WTC11 (cell line): ENCODE results near the gene SMIM38. TPM values are rescaled to one million over a fixed set of nuclear protein-coding genes. Genes with fewer than 3 reads are reported as not detected.

Experiments
- ATAC-seq: fragments of 200-7000 bp; cut with Tn5 transposase; 2 replicates; pipeline ENCODE4 v1.10.0; 2021; ENCODE audit warnings: mild to moderate bottlenecking, moderate library complexity
- CTCF ChIA-PET: fragments of 300-600 bp; sonication (Branson Sonifier 250); formaldehyde crosslinking; loops from one replicate; lab custom pipeline; 2021; ENCODE audit warnings: antibody characterized with exemption; lab: Charles Lee
- POLR2A ChIA-PET: fragments of 350-600 bp; sonication (Branson Sonifier 250); formaldehyde crosslinking; loops from one replicate; lab custom pipeline; 2021; ENCODE audit warnings: antibody characterized with exemption; lab: Charles Lee
- DNase-seq: peaks from one replicate; pipeline ENCODE4 v3.0.0; 2021; ENCODE audit warnings: low spot score
- H3K27ac Mint-ChIP-seq: 2 replicates; pipeline ENCODE4 v1.8.0; 2021; ENCODE audit warnings: mixed read lengths
- H3K27me3 Mint-ChIP-seq: 2 replicates; pipeline ENCODE4 v1.8.0; 2021; ENCODE audit warnings: low read depth, mild to moderate bottlenecking, moderate library complexity, mixed read lengths
- H3K36me3 Mint-ChIP-seq: 2 replicates; pipeline ENCODE4 v1.8.0; 2021; ENCODE audit warnings: mixed read lengths
- H3K4me1 Mint-ChIP-seq: 2 replicates; pipeline ENCODE4 v1.8.0; 2022; ENCODE audit warnings: mixed read lengths
- H3K4me3 Mint-ChIP-seq: 2 replicates; pipeline ENCODE4 v1.8.0; 2021; ENCODE audit warnings: mild to moderate bottlenecking, moderate library complexity, mixed read lengths
- H3K9me3 Mint-ChIP-seq: 2 replicates; pipeline ENCODE4 v1.8.0; 2021; ENCODE audit warnings: mixed read lengths
- AFF4 ChIP-seq: sonication (generic); formaldehyde crosslinking; IDR thresholded peaks from 2 replicates; pipeline ENCODE4 v1.8.1; 2023; ENCODE audit warnings: mild to moderate bottlenecking, missing genetic modification reagents, borderline replicate concordance
- CREB1 ChIP-seq: sonication (generic); formaldehyde crosslinking; IDR thresholded peaks from 2 replicates; pipeline ENCODE4 v1.8.0; 2023; ENCODE audit warnings: mild to moderate bottlenecking, missing genetic modification reagents
- ELF4 ChIP-seq: sonication (generic); formaldehyde crosslinking; IDR thresholded peaks from 2 replicates; pipeline ENCODE4 v1.8.1; 2022; ENCODE audit warnings: low read depth, mild to moderate bottlenecking, moderate library complexity, missing genetic modification reagents
- FOXP4 ChIP-seq: sonication (generic); formaldehyde crosslinking; IDR thresholded peaks from 2 replicates; pipeline ENCODE4 v1.8.0; 2022; ENCODE audit warnings: mild to moderate bottlenecking, missing genetic modification reagents
- HMGXB4 ChIP-seq: sonication (generic); formaldehyde crosslinking; IDR thresholded peaks from 2 replicates; pipeline ENCODE4 v1.8.1; 2023; ENCODE audit warnings: mild to moderate bottlenecking, moderate library complexity, missing genetic modification reagents
- JAZF1 ChIP-seq: fragments of 250-450 bp; sonication (Bioruptor Pico); IDR thresholded peaks from 2 replicates; pipeline ENCODE4 v1.9.0; 2021; ENCODE audit warnings: moderate library complexity, mild to moderate bottlenecking, inconsistent platforms
- JUN ChIP-seq: sonication (generic); formaldehyde crosslinking; IDR thresholded peaks from 2 replicates; pipeline ENCODE4 v1.8.0; 2023; ENCODE audit warnings: mild to moderate bottlenecking, missing genetic modification reagents
- NFE2L1 ChIP-seq: sonication (generic); formaldehyde crosslinking; IDR thresholded peaks from 2 replicates; pipeline ENCODE4 v1.8.1; 2023; ENCODE audit warnings: missing genetic modification reagents
- NFYB ChIP-seq: sonication (generic); formaldehyde crosslinking; conservative IDR thresholded peaks from 2 replicates; pipeline ENCODE4 v1.8.0; 2022; ENCODE audit warnings: low read depth, missing genetic modification reagents
- PREB ChIP-seq: sonication (generic); formaldehyde crosslinking; IDR thresholded peaks from 2 replicates; pipeline ENCODE4 v1.8.1; 2022; ENCODE audit warnings: mild to moderate bottlenecking, missing genetic modification reagents, moderate library complexity, borderline replicate concordance
- RORB ChIP-seq: fragments of 250-450 bp; sonication (Bioruptor Pico); IDR thresholded peaks from 2 replicates; pipeline ENCODE4 v1.9.0; 2021; ENCODE audit warnings: mild to moderate bottlenecking
- TCF7 ChIP-seq: sonication (generic); formaldehyde crosslinking; IDR thresholded peaks from 2 replicates; pipeline ENCODE4 v1.8.0; 2022; ENCODE audit warnings: mild to moderate bottlenecking, low read depth, missing genetic modification reagents, moderate library complexity
- ZMAT4 ChIP-seq: fragments of 250-450 bp; sonication (Bioruptor Pico); IDR thresholded peaks from 2 replicates; pipeline ENCODE4 v1.9.0; 2021; ENCODE audit warnings: mild to moderate bottlenecking
- ZNF121 ChIP-seq: sonication (generic); formaldehyde crosslinking; IDR thresholded peaks from 2 replicates; pipeline ENCODE4 v1.8.0; 2023; ENCODE audit warnings: missing genetic modification reagents
- ZNF232 ChIP-seq: sonication (generic); formaldehyde crosslinking; IDR thresholded peaks from 2 replicates; pipeline ENCODE4 v1.8.0; 2022; ENCODE audit warnings: mild to moderate bottlenecking, missing genetic modification reagents
- ZNF416 ChIP-seq: fragments of 250-450 bp; sonication (Bioruptor Pico); IDR thresholded peaks from 2 replicates; pipeline ENCODE4 v1.9.0; 2021; ENCODE audit warnings: mild to moderate bottlenecking, inconsistent platforms
- ZNF512 ChIP-seq: sonication (generic); formaldehyde crosslinking; IDR thresholded peaks from 2 replicates; pipeline ENCODE4 v1.8.1; 2022; ENCODE audit warnings: missing genetic modification reagents, borderline replicate concordance
- ZNF671 ChIP-seq: fragments of 250-450 bp; sonication (Bioruptor Pico); IDR thresholded peaks from 2 replicates; pipeline ENCODE4 v1.8.0; 2021; ENCODE audit warnings: mild to moderate bottlenecking
- ZSCAN18 ChIP-seq: fragments of 250-450 bp; sonication (Bioruptor Pico); IDR thresholded peaks from 2 replicates; pipeline ENCODE4 v2.1.2; 2022; ENCODE audit warnings: mild to moderate bottlenecking, moderate library complexity
- total RNA-seq: library from RNA; stranded (reverse); gene quantifications from 3 replicates; pipeline ENCODE4 v1.2.3, GENCODE V29; 2021

The SMIM38 gene
- total RNA-seq, 1 experiment from 2014 or later = 0.39 TPM

GRCh38 chr11:69172674-69173073 is 16.9 kb downstream of the SMIM38 start:
- Mint-ChIP-seq H3K36me3 (no peaks in the 10 kb centered on the region), H3K4me1 (no peaks in the 10 kb centered on the region), H3K4me3 (no peak overlapping the region), H3K27me3 (no peaks in the 10 kb centered on the region), H3K9me3 (peaks cover 34% of the 10 kb centered on the region), H3K27ac (no peak overlapping the region)
- TF ChIP-seq ZNF416 (CRISPR knock-in tag) (no peak), ZMAT4 (CRISPR knock-in tag) (no peak), ELF4 (no peak), ZNF232 (CRISPR knock-in tag) (no peak), JUN (no peak)
- no peak for DNase-seq
- ChIA-PET CTCF (interaction anchor here (2.7 kb wide), 1 partner anchor 41 kb away, joined by 11 read pairs; no protein-coding TSS in a partner anchor), POLR2A (no interaction called here)
- peak; percentile 73 for ATAC-seq

GRCh38 chr11:69173331-69173730 is 17.6 kb downstream of the SMIM38 start:
- peaks cover 35% of the 10 kb centered on the region for H3K9me3 Mint-ChIP-seq
- ATAC-seq = no peak
- POLR2A ChIA-PET = no interaction called here
- H3K4me3 Mint-ChIP-seq = no peak overlapping the region
- TF ChIP-seq FOXP4 (no peak), PREB (CRISPR knock-in tag) (no peak), NFYB (CRISPR knock-in tag) (no peak), ZNF671 (CRISPR knock-in tag) (no peak), NFE2L1 (CRISPR knock-in tag) (no peak), RORB (CRISPR knock-in tag) (no peak), JAZF1 (CRISPR knock-in tag) (no peak), HMGXB4 (CRISPR knock-in tag) (no peak), ZNF121 (CRISPR knock-in tag) (no peak), TCF7 (CRISPR knock-in tag) (no peak), CREB1 (CRISPR knock-in tag) (no peak)
- TF ChIP-seq, all 79 proteins: peak for 0
- H3K4me1 Mint-ChIP-seq = no peaks in the 10 kb centered on the region
- H3K27me3 Mint-ChIP-seq = no peaks in the 10 kb centered on the region
- CTCF ChIA-PET = interaction anchor here (2.7 kb wide), 1 partner anchor 42 kb away, joined by 11 read pairs; no protein-coding TSS in a partner anchor
- DNase-seq = no peak
- H3K27ac Mint-ChIP-seq = no peak overlapping the region
- H3K36me3 Mint-ChIP-seq = no peaks in the 10 kb centered on the region

- no peaks in the 10 kb centered on the region for H3K27me3 Mint-ChIP-seq
- CTCF ChIA-PET = interaction anchor here (2.7 kb wide), 1 partner anchor 43 kb away, joined by 11 read pairs; no protein-coding TSS in a partner anchor
- H3K27ac Mint-ChIP-seq = no peak overlapping the region; the same call in 1 of the 2 replicates
- H3K36me3 Mint-ChIP-seq = no peaks in the 10 kb centered on the region
- H3K4me1 Mint-ChIP-seq = no peaks in the 10 kb centered on the region
- ATAC-seq (no peak), DNase-seq (no peak)
- H3K9me3 Mint-ChIP-seq = peaks cover 33% of the 10 kb centered on the region
- no peak overlapping the region for H3K4me3 Mint-ChIP-seq
- POLR2A ChIA-PET = no interaction called here
- no peak for TF ChIP-seq AFF4 (CRISPR knock-in tag)
- TF ChIP-seq ZSCAN18 (CRISPR knock-in tag) = no peak
- no peak for TF ChIP-seq ZNF512 (CRISPR knock-in tag)
These were observed 18.3 kb downstream of the SMIM38 start for GRCh38 chr11:69173925-69174581.
